NB4 (cell line): ENCODE data around the gene ZCRB1.
"Not testable (repeated sequence)": the region's sequence is repeated elsewhere in the genome, so short reads cannot be mapped to it uniquely, and the experiment has no call there.

Experiments used
- POLR2A ChIP-seq: IDR thresholded peaks from 2 replicates; pipeline ENCODE4 v1.6.1; 2011; ENCODE audit warnings: mild to moderate bottlenecking; ENCODE audit not compliant: insufficient read length; ENCODE audit errors: extremely low read depth
- TF ChIP-seq, protein P1 (sequence below): IDR thresholded peaks from one replicate; pipeline ENCODE4 v1.5.1; 2012; ENCODE audit warnings: low read depth, low read length
- TF ChIP-seq, protein P2 (sequence below): IDR thresholded peaks from 2 replicates; pipeline ENCODE4 v1.6.1; 2011; ENCODE audit warnings: low read depth, low read length

DNA sequence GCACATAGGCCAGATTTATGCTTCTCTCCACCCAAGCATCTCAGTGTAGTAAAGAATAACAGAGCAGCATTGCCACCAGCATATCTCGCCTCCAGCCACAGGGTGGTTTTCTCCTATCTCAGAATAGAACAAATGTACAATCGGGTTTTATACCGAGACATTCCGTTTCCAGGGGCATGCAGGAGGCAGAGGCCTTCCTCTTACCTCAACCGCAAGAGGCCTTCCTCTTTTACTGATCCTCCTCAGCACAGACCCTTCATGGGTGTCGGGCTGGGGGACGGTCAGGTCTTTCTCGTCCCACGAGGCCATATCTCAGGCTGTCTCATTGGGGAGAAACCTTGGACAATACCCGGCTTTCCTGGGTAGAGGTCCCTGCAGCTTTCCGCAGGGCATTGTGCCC is 4.2 kb upstream of the ZCRB1 start:
- TF ChIP-seq, protein P1, sequence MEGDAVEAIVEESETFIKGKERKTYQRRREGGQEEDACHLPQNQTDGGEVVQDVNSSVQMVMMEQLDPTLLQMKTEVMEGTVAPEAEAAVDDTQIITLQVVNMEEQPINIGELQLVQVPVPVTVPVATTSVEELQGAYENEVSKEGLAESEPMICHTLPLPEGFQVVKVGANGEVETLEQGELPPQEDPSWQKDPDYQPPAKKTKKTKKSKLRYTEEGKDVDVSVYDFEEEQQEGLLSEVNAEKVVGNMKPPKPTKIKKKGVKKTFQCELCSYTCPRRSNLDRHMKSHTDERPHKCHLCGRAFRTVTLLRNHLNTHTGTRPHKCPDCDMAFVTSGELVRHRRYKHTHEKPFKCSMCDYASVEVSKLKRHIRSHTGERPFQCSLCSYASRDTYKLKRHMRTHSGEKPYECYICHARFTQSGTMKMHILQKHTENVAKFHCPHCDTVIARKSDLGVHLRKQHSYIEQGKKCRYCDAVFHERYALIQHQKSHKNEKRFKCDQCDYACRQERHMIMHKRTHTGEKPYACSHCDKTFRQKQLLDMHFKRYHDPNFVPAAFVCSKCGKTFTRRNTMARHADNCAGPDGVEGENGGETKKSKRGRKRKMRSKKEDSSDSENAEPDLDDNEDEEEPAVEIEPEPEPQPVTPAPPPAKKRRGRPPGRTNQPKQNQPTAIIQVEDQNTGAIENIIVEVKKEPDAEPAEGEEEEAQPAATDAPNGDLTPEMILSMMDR: not testable (repeated sequence)
- TF ChIP-seq POLR2A: not testable (repeated sequence)
- TF ChIP-seq, protein P2, sequence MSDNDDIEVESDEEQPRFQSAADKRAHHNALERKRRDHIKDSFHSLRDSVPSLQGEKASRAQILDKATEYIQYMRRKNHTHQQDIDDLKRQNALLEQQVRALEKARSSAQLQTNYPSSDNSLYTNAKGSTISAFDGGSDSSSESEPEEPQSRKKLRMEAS: not testable (repeated sequence)
